PC-9 (cell line): ENCODE data around the gene PARP8.

ENCODE experiments used
- CTCF ChIP-seq: fragments of 200-600 bp; sonication (generic); conservative IDR thresholded peaks from 2 replicates; pipeline ENCODE4 v1.6.1; 2017; ENCODE audit warnings: mixed run types, antibody characterized with exemption, mild to moderate bottlenecking, moderate library complexity
- EZH2 ChIP-seq: fragments of 200-600 bp; sonication (generic); IDR thresholded peaks from 2 replicates; pipeline ENCODE4 v1.8.0; 2017; ENCODE audit warnings: antibody characterized with exemption, low read depth

- TF ChIP-seq CTCF (no peak), EZH2 (no peak)
Measured at GRCh38 chr5:50824109-50824508, 157.7 kb downstream of the PARP8 start.
